Activated T-cell treated with anti-CD3 and anti-CD28 coated beads for 4 hours (primary cell): ENCODE data around the gene CTNNA1.
A peak's percentile ranks its signal among the peaks of the same experiment; 100 is the strongest.
"Not testable (repeated sequence)": the region's sequence is repeated elsewhere in the genome, so short reads cannot be mapped to it uniquely, and the experiment has no call there.

Experiments
- DNase-seq: peaks from one replicate; pipeline ENCODE4 v3.0.0-alpha.2; 2020

CTNNA1 gene

GRCh38 chr5:138725818-138726416 is 27.3 kb upstream of the CTNNA1 start:
- DNase-seq: no peak

GRCh38 chr5:138726848-138727247 is 26.4 kb upstream of the CTNNA1 start:
- DNase-seq: peak; percentile 8

GRCh38 chr5:138730496-138730895 is 22.7 kb upstream of the CTNNA1 start:
- DNase-seq: not testable (repeated sequence)

- DNase-seq: no peak
These were observed 20.8 kb upstream of the CTNNA1 start for GRCh38 chr5:138732466-138732865.

- DNase-seq: no peak
These were observed 20.3 kb upstream of the CTNNA1 start for GRCh38 chr5:138732933-138733332.

- no peak for DNase-seq
These were observed 19.7 kb upstream of the CTNNA1 start for GRCh38 chr5:138733509-138733908.

GRCh38 chr5:138736293-138736692 is 16.9 kb upstream of the CTNNA1 start:
- no peak for DNase-seq

- DNase-seq: no peak
These were observed 15.5 kb upstream of the CTNNA1 start for GRCh38 chr5:138737494-138738265.

GRCh38 chr5:138738399-138738798 is 14.8 kb upstream of the CTNNA1 start:
- DNase-seq: no peak

GRCh38 chr5:138739938-138740337 is 13.3 kb upstream of the CTNNA1 start:
- no peak for DNase-seq

- DNase-seq: no peak
These were observed 9.7 kb upstream of the CTNNA1 start for GRCh38 chr5:138743484-138743883.

- no peak for DNase-seq
These were observed 8.0 kb upstream of the CTNNA1 start for GRCh38 chr5:138745268-138745667.

GRCh38 chr5:138748630-138749081 is 4.6 kb upstream of the CTNNA1 start:
- no peak for DNase-seq

GRCh38 chr5:138751344-138751743 is 1.9 kb upstream of the CTNNA1 start:
- DNase-seq: not testable (repeated sequence)

GRCh38 chr5:138752341-138752950 is 779 bp upstream of the CTNNA1 start:
- no peak for DNase-seq

GRCh38 chr5:138753794-138754698 is 821 bp downstream of the CTNNA1 start:
- peak; percentile 41 for DNase-seq

GRCh38 chr5:138754699-138755057 is 1.5 kb downstream of the CTNNA1 start:
- DNase-seq: no peak

GRCh38 chr5:138755084-138755748 is 2.0 kb downstream of the CTNNA1 start:
- DNase-seq: no peak

- no peak for DNase-seq
These were observed 4.0 kb downstream of the CTNNA1 start for GRCh38 chr5:138757061-138757776.

- DNase-seq: no peak
These were observed 7.4 kb downstream of the CTNNA1 start for GRCh38 chr5:138760448-138761110.

- not testable (repeated sequence) for DNase-seq
These were observed 7.9 kb downstream of the CTNNA1 start for GRCh38 chr5:138761115-138761514.
